ENCODE data around the gene ANAPC13. TPM values are rescaled to one million over a fixed set of nuclear protein-coding genes. Genes with fewer than 3 reads are reported as not detected.

Gene ANAPC13
- total and polyA plus RNA-seq, 2 of the 4 experiments (the other 2 are of a cell fraction) = 43.4 to 62.9 TPM

DNA sequence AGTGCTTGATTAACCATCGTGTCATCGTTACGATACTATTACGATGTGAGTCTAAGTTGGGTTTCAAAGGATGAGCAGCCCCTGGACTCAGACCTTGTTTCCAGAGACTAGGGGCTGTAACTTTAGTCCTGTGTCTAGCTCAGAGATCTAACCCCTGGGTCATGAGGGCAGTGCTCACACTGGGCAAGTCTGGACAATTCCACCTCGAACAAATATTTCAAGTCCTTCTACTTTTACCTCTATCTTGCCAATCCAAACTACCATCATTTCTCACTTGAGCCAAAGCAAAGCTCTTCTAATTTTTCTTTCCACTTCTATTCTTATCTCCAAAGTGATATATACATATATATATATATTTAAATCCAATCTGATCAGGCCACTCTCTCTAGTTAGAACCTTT is 10.8 kb downstream of the ANAPC13 start:
- Histone ChIP-seq H2BK15ac (ENCODE audit: low read depth, low read length) (peak overlapping the region; percentile 73; the same call in 1 of the 3 replicates), H3K36me3 (ENCODE audit: control insufficient read depth, insufficient read depth, low read length) (peaks cover 11% of the 10 kb centered on the region), H3K4me1 (ENCODE audit: control insufficient read depth, insufficient read depth, low read length) (peaks cover 24% of the 10 kb centered on the region), H3K4me2 (ENCODE audit: low read depth, low read length) (no peak overlapping the region), H2BK5ac (ENCODE audit: low read depth, low read length, poor library complexity, severe bottlenecking) (no peak overlapping the region), H3K27ac (ENCODE audit: insufficient read depth, low read length) (no peak overlapping the region), H3K9ac (ENCODE audit: low read depth, low read length) (no peak overlapping the region), H4K20me1 (ENCODE audit: insufficient read depth, low read length) (no peaks in the 10 kb centered on the region), H4K8ac (ENCODE audit: low read depth in 2 of 2, low read length in 2 of 2) (no peak overlapping the region), H3K27me3 (ENCODE audit: control insufficient read depth, insufficient read depth, low read length) (no peaks in the 10 kb centered on the region), H3K18ac (ENCODE audit: low read depth, low read length) (no peak overlapping the region; the same call in 1 of the 2 replicates), H3K79me1 (ENCODE audit: low read depth in 1 of 2, low read length in 2 of 2) (peaks cover 16 to 58% of the 10 kb centered on the region in 2 experiments), H2AK5ac (ENCODE audit: low read depth, low read length) (peak overlapping the region; percentile 74), H2AFZ (replicated peaks; ENCODE audit: low read length, poor library complexity) (no peak overlapping the region), H4K91ac (ENCODE audit: insufficient read depth, low read depth, low read length) (peak overlapping the region; percentile 41; the same call in 1 of the 2 replicates), H2BK20ac (ENCODE audit: low read depth, low read length) (peak overlapping the region; percentile 67; the same call in 1 of the 2 replicates), H3K23ac (ENCODE audit: low read depth, low read length) (peak overlapping the region; percentile 56; the same call in 1 of the 2 replicates), H3K56ac (ENCODE audit: extremely low read depth, insufficient read depth, low read length) (no peak overlapping the region), H3K4me3 (ENCODE audit: insufficient read depth, low read depth, low read length) (no peak overlapping the region), H3K14ac (replicated peaks; ENCODE audit: low read depth, low read length) (peak overlapping the region; percentile 37; the same call in 1 of the 2 replicates), H2BK120ac (ENCODE audit: low read depth, low read length) (peak overlapping the region; percentile 30; the same call in 1 of the 2 replicates), H3K4ac (ENCODE audit: low read depth, low read length) (peak overlapping the region; percentile 47; the same call in 1 of the 2 replicates), H3K9me3 (ENCODE audit: control insufficient read depth, insufficient read depth, low read length) (no peaks in the 10 kb centered on the region), H3K9me1 (ENCODE audit: insufficient read depth, low read length) (peaks cover 27% of the 10 kb centered on the region), H4K5ac (ENCODE audit: low read depth, low read length) (no peak overlapping the region), H2AK9ac (replicated peaks; ENCODE audit: low read depth, low read length, poor library complexity) (no peak overlapping the region)
- POLR2A ChIA-PET (ENCODE audit: unreplicated experiment) = interaction anchor here (2.5 kb wide), 1 partner anchor 104 kb away, joined by 8 read pairs; no protein-coding TSS in a partner anchor
- TF ChIP-seq MAFK (IDR thresholded peaks at IDR 0.05; ENCODE audit: low read depth, low read length) = no peak
- TF ChIP-seq CEBPB (IDR thresholded peaks at IDR 0.05; ENCODE audit: low read depth, low read length) = no peak
- TF ChIP-seq FOS (IDR thresholded peaks at IDR 0.05; ENCODE audit: low read depth, low read length) = no peak
- TF ChIP-seq SMC3 (IDR thresholded peaks at IDR 0.05; ENCODE audit: low read depth, low read length) = no peak
- TF ChIP-seq, protein P1, sequence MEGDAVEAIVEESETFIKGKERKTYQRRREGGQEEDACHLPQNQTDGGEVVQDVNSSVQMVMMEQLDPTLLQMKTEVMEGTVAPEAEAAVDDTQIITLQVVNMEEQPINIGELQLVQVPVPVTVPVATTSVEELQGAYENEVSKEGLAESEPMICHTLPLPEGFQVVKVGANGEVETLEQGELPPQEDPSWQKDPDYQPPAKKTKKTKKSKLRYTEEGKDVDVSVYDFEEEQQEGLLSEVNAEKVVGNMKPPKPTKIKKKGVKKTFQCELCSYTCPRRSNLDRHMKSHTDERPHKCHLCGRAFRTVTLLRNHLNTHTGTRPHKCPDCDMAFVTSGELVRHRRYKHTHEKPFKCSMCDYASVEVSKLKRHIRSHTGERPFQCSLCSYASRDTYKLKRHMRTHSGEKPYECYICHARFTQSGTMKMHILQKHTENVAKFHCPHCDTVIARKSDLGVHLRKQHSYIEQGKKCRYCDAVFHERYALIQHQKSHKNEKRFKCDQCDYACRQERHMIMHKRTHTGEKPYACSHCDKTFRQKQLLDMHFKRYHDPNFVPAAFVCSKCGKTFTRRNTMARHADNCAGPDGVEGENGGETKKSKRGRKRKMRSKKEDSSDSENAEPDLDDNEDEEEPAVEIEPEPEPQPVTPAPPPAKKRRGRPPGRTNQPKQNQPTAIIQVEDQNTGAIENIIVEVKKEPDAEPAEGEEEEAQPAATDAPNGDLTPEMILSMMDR (conservative IDR thresholded peaks at IDR 0.05; ENCODE audit: low read depth, low read length) = no peak
- TF ChIP-seq RFX5 (IDR thresholded peaks at IDR 0.05; ENCODE audit: low read depth, low read length) = no peak
- no peak for TF ChIP-seq MXI1 (IDR thresholded peaks at IDR 0.05; ENCODE audit: borderline replicate concordance, low read depth, low read length)
- TF ChIP-seq, protein P2, sequence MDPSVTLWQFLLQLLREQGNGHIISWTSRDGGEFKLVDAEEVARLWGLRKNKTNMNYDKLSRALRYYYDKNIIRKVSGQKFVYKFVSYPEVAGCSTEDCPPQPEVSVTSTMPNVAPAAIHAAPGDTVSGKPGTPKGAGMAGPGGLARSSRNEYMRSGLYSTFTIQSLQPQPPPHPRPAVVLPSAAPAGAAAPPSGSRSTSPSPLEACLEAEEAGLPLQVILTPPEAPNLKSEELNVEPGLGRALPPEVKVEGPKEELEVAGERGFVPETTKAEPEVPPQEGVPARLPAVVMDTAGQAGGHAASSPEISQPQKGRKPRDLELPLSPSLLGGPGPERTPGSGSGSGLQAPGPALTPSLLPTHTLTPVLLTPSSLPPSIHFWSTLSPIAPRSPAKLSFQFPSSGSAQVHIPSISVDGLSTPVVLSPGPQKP (IDR thresholded peaks at IDR 0.05; ENCODE audit: borderline replicate concordance, low read depth, low read length) = no peak
- TF ChIP-seq, protein P3, sequence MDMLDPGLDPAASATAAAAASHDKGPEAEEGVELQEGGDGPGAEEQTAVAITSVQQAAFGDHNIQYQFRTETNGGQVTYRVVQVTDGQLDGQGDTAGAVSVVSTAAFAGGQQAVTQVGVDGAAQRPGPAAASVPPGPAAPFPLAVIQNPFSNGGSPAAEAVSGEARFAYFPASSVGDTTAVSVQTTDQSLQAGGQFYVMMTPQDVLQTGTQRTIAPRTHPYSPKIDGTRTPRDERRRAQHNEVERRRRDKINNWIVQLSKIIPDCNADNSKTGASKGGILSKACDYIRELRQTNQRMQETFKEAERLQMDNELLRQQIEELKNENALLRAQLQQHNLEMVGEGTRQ (IDR thresholded peaks at IDR 0.05; ENCODE audit: low read depth, low read length) = no peak
- TF ChIP-seq BHLHE40 (IDR thresholded peaks at IDR 0.05; ENCODE audit: low read depth, low read length) = no peak
- TF ChIP-seq RCOR1 (IDR thresholded peaks at IDR 0.05; ENCODE audit: insufficient replicate concordance, low read length) = no peak
- no peak for TF ChIP-seq NFE2L2 (IDR thresholded peaks at IDR 0.05; ENCODE audit: low read depth, low read length)
- TF ChIP-seq RAD21 (IDR thresholded peaks at IDR 0.05; ENCODE audit: low read length) = no peak
- TF ChIP-seq POLR2A (IDR thresholded peaks at IDR 0.05; ENCODE audit: low read depth, low read length) = no peak
- TF ChIP-seq MAZ (IDR thresholded peaks at IDR 0.05; ENCODE audit: borderline replicate concordance, low read depth, low read length) = no peak
- TF ChIP-seq CHD1 (IDR thresholded peaks at IDR 0.05; ENCODE audit: low read depth, low read length) = no peak
- dilution Hi-C loops (cut with HindIII; ENCODE audit: low sequenced_read_pairs, unreplicated experiment) (no loop called here), intact Hi-C loops (cut with micrococcal nuclease) (loop anchor here (1.0 to 2.0 kb wide), 4 partner anchors 101 to 262 kb away; partner anchors contain the start of gene AMOTL2), in situ Hi-C loops (cut with MboI; ENCODE audit: low sequenced_read_pairs) (loop anchor here (5.0 to 25.0 kb wide), 2 partner anchors 118 to 663 kb away; partner anchors contain the start of gene SRPRB)
- no CpG with 5 or more reads among the region's 5 CpGs for WGBS, 2 experiments (ENCODE audit: extremely low coverage in 2 of 2, insufficient read length in 1 of 2)
- no peak for ATAC-seq (ENCODE audit: low read depth)
- CTCF ChIA-PET = interaction anchor here (0.9 to 4.5 kb wide), 4 partner anchors 11 to 167 kb away, joined by 3 to 38 read pairs (median 5); no protein-coding TSS in a partner anchor
- no TSS peak for BruUV-seq (replicated peaks)
- DNase-seq = no peak

Measured in IMR-90 (cell line).